Lower leg skin (tissue), 3 donors: Measurements from ENCODE around the gene RING1.

Experiments used
- CTCF ChIP-seq, 3 donors: fragments of 450-650 bp; IDR thresholded peaks; one replicate each; pipeline ENCODE4 v1.5.1; 2016; ENCODE audit warnings: antibody characterized with exemption in 3 of 3, mild to moderate bottlenecking in 3 of 3, moderate library complexity in 2 of 3
- POLR2A ChIP-seq, 2 donors: fragments of 450-650 bp; IDR thresholded peaks; one replicate each; pipeline ENCODE4 v1.6.1; 2016 to 2017; ENCODE audit warnings: antibody characterized with exemption in 2 of 2, mild to moderate bottlenecking in 1 of 2, moderate library complexity in 1 of 2

- TF ChIP-seq CTCF (IDR thresholded peaks at IDR 0.05) = no peak
- TF ChIP-seq POLR2A (IDR thresholded peaks at IDR 0.05) = no peak
Observed at GRCh38 chr6:33237741-33238140, 29.4 kb downstream of the RING1 start.
